ENCODE measurements around the gene MYO10. TPM values are rescaled to one million over a fixed set of nuclear protein-coding genes. Genes with fewer than 3 reads are reported as not detected.

The MYO10 gene
- total RNA-seq, 4 donors from 2014 or later: 3.4 to 28.7 (median 13.4) TPM

DNA sequence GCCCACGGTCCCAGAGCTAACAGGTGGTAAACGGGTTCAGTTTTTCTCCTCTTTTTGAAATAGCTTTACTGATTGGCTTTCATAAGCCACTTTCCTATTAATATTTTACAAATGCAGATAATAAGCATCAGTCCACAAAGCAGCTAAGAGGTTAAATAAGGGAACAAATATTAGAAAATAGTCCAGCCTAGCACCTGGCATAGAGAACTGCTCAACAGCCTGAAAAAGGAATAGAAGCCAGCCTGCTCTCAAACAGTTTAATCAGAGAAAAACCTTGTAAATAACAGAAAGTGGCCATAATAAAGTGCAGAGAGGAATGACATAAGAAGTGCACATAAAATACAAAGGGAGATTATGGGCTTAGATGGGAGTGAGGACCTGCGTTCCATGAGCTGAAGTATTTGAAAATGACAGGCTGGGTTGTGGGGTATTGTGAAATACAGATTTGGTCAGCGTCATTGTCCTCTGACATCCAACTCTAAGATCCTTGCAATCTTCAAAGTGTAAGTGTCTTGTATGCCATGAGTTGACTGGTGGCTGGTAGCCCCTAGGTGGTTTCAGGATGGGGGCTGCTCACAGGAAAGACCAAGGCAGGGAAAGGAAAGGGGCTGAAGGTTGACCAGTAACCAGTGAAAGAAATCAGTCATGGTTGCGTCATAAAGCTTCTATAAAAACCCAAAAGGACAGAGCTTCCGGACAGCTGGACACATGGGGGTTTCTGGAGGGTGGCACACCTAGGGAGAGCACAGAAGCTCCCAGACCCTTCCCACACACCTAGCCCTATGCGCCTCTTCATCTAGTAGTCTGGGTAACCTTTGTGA lies 32.4 kb downstream of the MYO10 start:
- ATAC-seq: no peak

DNA sequence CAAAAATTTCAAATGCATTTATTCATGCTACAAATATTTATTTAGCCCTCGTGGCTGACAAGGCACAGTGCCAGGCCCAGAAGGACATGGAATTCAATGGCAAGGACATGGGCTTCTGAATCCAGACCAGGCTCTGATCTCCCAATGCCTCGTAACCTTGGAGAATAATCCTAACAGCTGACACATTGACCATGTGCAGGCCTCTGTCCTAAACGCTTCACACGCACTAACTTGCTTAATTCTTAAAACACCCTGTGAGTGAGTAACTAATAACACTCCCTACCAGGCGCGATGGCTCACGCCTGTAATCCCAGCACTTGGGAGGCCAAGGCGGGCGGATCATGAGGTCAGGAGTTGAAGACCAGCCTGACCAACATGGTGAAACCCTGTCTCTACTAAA lies 33.2 kb downstream of the MYO10 start:
- intact Hi-C loops (cut with DNase I; ENCODE audit: low total_unique reads): no loop called here
- DNase-seq: peak in 1 of 2 donors; percentile 25
- ATAC-seq: peak in 1 of 2 donors; percentile 41
- Histone ChIP-seq H3K27ac (peak overlapping the region in 1 of 4 donors; percentile 10), H3K9me3 (no peaks in the 10 kb centered on the region), H3K4me1 (peaks cover 0 to 10% of the 10 kb centered on the region in 2 donors), H3K27me3 (no peaks in the 10 kb centered on the region), H3K4me3 (no peak overlapping the region), H3K36me3 (no peaks in the 10 kb centered on the region)
- in situ Hi-C loops (cut with MboI; ENCODE audit: low sequenced_read_pairs in 4 of 4): no loop called here
- TF ChIP-seq POLR2A (IDR thresholded peaks at IDR 0.05): no peak
- TF ChIP-seq, protein P1, sequence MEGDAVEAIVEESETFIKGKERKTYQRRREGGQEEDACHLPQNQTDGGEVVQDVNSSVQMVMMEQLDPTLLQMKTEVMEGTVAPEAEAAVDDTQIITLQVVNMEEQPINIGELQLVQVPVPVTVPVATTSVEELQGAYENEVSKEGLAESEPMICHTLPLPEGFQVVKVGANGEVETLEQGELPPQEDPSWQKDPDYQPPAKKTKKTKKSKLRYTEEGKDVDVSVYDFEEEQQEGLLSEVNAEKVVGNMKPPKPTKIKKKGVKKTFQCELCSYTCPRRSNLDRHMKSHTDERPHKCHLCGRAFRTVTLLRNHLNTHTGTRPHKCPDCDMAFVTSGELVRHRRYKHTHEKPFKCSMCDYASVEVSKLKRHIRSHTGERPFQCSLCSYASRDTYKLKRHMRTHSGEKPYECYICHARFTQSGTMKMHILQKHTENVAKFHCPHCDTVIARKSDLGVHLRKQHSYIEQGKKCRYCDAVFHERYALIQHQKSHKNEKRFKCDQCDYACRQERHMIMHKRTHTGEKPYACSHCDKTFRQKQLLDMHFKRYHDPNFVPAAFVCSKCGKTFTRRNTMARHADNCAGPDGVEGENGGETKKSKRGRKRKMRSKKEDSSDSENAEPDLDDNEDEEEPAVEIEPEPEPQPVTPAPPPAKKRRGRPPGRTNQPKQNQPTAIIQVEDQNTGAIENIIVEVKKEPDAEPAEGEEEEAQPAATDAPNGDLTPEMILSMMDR (IDR thresholded peaks at IDR 0.05 in 4 of 5, conservative IDR thresholded peaks at IDR 0.05 in 1 of 5): no peak

More for the DNA sequence above, 32.4 kb downstream of the MYO10 start:
- H3K4me3 ChIP-seq: no peak overlapping the region
- no peaks in the 10 kb centered on the region for H3K27me3 ChIP-seq
- in situ Hi-C loops (cut with MboI; ENCODE audit: low sequenced_read_pairs in 4 of 4) (no loop called here), intact Hi-C loops (cut with DNase I; ENCODE audit: low total_unique reads) (no loop called here)
- TF ChIP-seq POLR2A (IDR thresholded peaks at IDR 0.05): no peak
- TF ChIP-seq, protein P1 (IDR thresholded peaks at IDR 0.05 in 4 of 5, conservative IDR thresholded peaks at IDR 0.05 in 1 of 5): no peak
- DNase-seq: no peak
- no peaks in the 10 kb centered on the region for H3K36me3 ChIP-seq
- peak overlapping the region in 1 of 4 donors; percentile 14 for H3K27ac ChIP-seq
- H3K9me3 ChIP-seq: no peaks in the 10 kb centered on the region
- H3K4me1 ChIP-seq: peaks cover 0 to 10% of the 10 kb centered on the region in 2 donors

DNA sequence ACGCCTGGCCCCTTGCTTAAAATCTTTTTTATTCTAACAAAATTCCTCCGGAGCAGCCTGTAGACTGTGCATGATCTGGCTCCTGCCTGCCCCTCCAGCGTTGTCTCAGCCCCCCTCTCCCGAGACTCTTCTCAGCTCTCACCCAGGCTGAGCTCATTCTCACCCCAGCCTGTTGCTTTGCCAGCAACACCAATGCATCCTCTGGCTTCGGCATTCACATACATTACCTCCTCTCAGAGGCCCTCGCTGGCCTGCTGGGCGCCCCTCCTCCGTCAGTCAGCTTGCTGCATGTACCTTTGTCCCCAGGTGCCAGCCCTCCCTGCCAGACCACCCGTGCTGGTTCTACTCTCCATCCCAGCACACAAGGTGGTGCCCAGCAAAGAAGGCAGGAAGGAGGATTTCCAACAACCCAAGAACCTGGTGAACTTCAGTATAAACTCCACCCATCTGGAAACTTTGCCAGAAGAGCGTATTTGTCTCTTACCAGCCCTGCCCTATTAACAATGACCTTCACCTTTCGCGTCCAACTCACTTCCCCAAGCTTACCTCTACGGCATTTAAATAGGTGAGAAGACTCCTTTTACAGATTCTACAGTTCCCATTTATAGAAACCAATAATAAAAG lies 35.0 kb downstream of the MYO10 start:
- Histone ChIP-seq H3K36me3 (no peaks in the 10 kb centered on the region), H3K9me3 (no peaks in the 10 kb centered on the region)
- in situ Hi-C loops (cut with MboI; ENCODE audit: low sequenced_read_pairs in 4 of 4): no loop called here

DNA sequence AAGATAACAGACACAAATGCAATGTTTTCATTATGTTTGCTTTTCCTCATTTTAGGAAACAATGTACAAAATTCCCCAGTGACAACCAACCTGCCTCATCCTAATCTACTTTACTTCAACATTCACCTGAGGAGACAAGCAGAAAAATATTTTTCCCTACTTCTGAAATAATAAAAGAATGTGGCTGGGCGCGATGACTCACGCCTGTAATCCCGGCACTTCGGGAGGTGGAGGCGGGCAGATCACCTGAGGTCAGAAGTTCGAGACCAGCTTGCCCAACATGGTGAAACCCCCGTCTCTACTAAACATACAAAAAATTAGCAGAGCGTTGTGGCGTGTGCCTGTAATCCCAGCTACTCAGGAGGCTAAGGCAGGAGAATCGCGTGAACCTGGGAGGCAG lies 36.9 kb downstream of the MYO10 start:
- intact Hi-C loops (cut with DNase I; ENCODE audit: low total_unique reads): no loop called here
- Histone ChIP-seq H3K4me3 (no peak overlapping the region), H3K9me3 (no peaks in the 10 kb centered on the region), H3K27me3 (no peaks in the 10 kb centered on the region), H3K36me3 (no peaks in the 10 kb centered on the region), H3K4me1 (peaks cover 9 to 13% of the 10 kb centered on the region in 2 donors), H3K27ac (no peak overlapping the region)
- ATAC-seq: no peak
- no peak for TF ChIP-seq POLR2A (IDR thresholded peaks at IDR 0.05)
- TF ChIP-seq, protein P1 (IDR thresholded peaks at IDR 0.05 in 4 of 5, conservative IDR thresholded peaks at IDR 0.05 in 1 of 5): no peak
- in situ Hi-C loops (cut with MboI; ENCODE audit: low sequenced_read_pairs in 4 of 4): no loop called here
- DNase-seq: no peak

More for the DNA sequence above, 35.0 kb downstream of the MYO10 start:
- Histone ChIP-seq H3K27ac (peak overlapping the region in 1 of 4 donors; percentile 18), H3K4me1 (peaks cover 5 to 10% of the 10 kb centered on the region in 2 donors), H3K4me3 (no peak overlapping the region), H3K27me3 (no peaks in the 10 kb centered on the region)
- ATAC-seq (no peak), DNase-seq (no peak)
- TF ChIP-seq POLR2A (IDR thresholded peaks at IDR 0.05): no peak
- TF ChIP-seq, protein P1 (IDR thresholded peaks at IDR 0.05 in 4 of 5, conservative IDR thresholded peaks at IDR 0.05 in 1 of 5): no peak
- intact Hi-C loops (cut with DNase I; ENCODE audit: low total_unique reads): no loop called here
